Breast epithelium (tissue), 3 donors: Measurements from ENCODE around the gene DNAJC16.

Source experiments
- POLR2AphosphoS5 ChIP-seq, 3 donors: sonication (generic); formaldehyde crosslinking; IDR thresholded peaks; one replicate each; pipeline ENCODE4 v1.6.1; 2017; ENCODE audit warnings: antibody characterized with exemption in 3 of 3
- TF ChIP-seq, protein P1 (sequence below), 3 donors: fragments of 450-650 bp; IDR thresholded peaks; one replicate each; pipeline ENCODE4 v1.5.1; 2016 to 2017; ENCODE audit warnings: antibody characterized with exemption in 3 of 3, mild to moderate bottlenecking in 3 of 3, moderate library complexity in 3 of 3

DNA sequence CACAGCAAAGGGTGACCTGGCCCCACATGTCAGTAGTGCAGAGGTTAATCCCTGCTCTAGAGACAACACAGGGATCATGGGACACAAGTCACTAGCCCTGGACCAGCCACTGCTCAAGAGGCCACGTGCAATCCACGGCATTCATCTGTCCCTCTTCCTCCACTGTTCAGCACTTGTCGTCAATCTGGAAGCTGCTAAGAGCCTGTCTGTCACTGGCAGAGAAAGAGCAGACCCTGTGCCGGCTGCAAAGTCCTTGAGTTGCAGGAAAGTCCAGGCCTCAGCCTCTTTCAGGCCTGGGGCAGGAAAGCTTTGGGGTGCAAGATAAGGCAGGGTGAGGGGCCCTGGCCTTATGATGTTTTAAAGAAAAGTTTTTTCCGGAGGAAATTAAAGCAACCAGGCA lies 34.1 kb upstream of the DNAJC16 start:
- TF ChIP-seq, protein P1, sequence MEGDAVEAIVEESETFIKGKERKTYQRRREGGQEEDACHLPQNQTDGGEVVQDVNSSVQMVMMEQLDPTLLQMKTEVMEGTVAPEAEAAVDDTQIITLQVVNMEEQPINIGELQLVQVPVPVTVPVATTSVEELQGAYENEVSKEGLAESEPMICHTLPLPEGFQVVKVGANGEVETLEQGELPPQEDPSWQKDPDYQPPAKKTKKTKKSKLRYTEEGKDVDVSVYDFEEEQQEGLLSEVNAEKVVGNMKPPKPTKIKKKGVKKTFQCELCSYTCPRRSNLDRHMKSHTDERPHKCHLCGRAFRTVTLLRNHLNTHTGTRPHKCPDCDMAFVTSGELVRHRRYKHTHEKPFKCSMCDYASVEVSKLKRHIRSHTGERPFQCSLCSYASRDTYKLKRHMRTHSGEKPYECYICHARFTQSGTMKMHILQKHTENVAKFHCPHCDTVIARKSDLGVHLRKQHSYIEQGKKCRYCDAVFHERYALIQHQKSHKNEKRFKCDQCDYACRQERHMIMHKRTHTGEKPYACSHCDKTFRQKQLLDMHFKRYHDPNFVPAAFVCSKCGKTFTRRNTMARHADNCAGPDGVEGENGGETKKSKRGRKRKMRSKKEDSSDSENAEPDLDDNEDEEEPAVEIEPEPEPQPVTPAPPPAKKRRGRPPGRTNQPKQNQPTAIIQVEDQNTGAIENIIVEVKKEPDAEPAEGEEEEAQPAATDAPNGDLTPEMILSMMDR (IDR thresholded peaks at IDR 0.05) = no peak
- no peak for TF ChIP-seq POLR2AphosphoS5 (IDR thresholded peaks at IDR 0.05)
